Measurements from ENCODE around the gene TNP2. TPM values are rescaled to one million over a fixed set of nuclear protein-coding genes. Genes with fewer than 3 reads are reported as not detected.

The TNP2 gene
- total and polyA plus RNA-seq, 9 of the 15 experiments (the other 6 are each of a cell fraction or from before 2014, with no cell fraction given): not detected

DNA sequence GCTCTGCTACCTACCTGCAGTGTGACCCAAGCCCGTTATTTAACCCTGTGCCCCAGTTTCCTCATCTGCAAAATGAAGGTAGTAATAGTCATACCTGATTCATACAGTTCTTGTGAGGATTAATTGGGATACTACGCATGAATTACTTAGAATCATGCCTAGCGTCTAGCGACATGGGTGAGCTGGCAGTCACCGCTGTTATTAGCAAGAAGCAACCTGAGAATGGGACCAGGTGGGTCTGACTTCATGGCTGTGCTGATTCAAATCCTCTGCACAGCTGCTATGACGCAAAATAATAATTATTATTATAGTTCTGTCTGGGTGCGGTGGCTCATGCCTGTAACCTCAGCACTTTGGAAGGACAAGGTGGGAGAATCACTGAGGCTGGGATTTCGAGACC is 21.0 kb downstream of the TNP2 start (continued):
- TF ChIP-seq ZKSCAN1 (IDR thresholded peaks at IDR 0.05; ENCODE audit: low read depth, low read length) (no peak), SMAD4 (CRISPR knock-in tag; conservative IDR thresholded peaks at IDR 0.05) (no peak), MAFF (IDR thresholded peaks at IDR 0.05; ENCODE audit: low read length) (no peak), SAFB (IDR thresholded peaks at IDR 0.05; ENCODE audit: borderline replicate concordance, low read depth, low read length) (no peak)

DNA sequence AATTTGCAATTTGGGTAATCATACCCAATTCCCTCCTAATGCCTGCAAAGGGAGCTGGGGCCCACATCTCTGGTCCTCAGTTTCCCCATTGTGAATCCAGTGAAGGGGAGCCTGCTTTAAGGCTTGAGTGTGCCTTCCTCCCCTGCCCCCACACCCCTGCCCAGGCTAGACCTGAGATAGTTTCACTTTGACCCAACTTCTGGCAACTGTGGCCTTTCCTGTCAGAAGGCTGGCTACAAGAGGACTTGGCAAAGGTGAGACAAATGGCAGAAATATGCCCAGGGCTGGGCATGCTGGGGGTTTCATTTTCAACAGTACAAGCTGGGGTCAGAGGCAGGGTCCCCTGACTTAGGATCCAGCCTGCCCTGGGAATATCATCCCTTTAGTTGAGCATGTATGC is 23.1 kb downstream of the TNP2 start:
- Histone ChIP-seq H3K4me2 (ENCODE audit: insufficient read depth, low read length) (no peak overlapping the region), H3K4me3 (no peak overlapping the region), H2AFZ (ENCODE audit: low read depth, low read length) (no peak overlapping the region), H3K9me1 (ENCODE audit: control insufficient read depth, insufficient read depth, low read length) (no peaks in the 10 kb centered on the region), H3K27ac (ENCODE audit: extremely low read depth, low read depth, low read length) (no peak overlapping the region), H3K9me3 (replicated peaks; ENCODE audit: control insufficient read depth, insufficient read depth, low read depth, low read length) (no peaks in the 10 kb centered on the region), H3K9ac (ENCODE audit: insufficient read depth in 1 of 2, low read depth in 2 of 2, low read length in 2 of 2) (no peak overlapping the region; a peak in 1 of 4 replicates), H4K20me1 (replicated peaks; ENCODE audit: control insufficient read depth, insufficient read depth, low read length) (no peaks in the 10 kb centered on the region; the same call in 1 of the 2 replicates), H3K4me1 (replicated peaks in 1 of 2; ENCODE audit: control insufficient read depth in 2 of 2, insufficient read depth in 2 of 2, low read length in 2 of 2) (peaks cover 9 to 14% of the 10 kb centered on the region in 2 experiments; a peak in 4 of 5 replicates), H3K79me2 (ENCODE audit: control insufficient read depth, insufficient read depth, low read length) (no peaks in the 10 kb centered on the region), H3K27me3 (ENCODE audit: control insufficient read depth in 2 of 2, insufficient read depth in 2 of 2, low read length in 2 of 2) (no peaks in the 10 kb centered on the region), H3K36me3 (ENCODE audit: control insufficient read depth, insufficient read depth, low read length) (no peaks in the 10 kb centered on the region)
- in situ Hi-C loops (cut with MboI): no loop called here
- DNase-seq (ENCODE audit: extremely low read depth in 1 of 4, low spot score in 3 of 4): no peak
- no peak for FAIRE-seq
- no peak for ATAC-seq
- CTCF ChIA-PET (ENCODE audit: low intra/inter-chr PET ratio): no interaction called here
- no TSS peak for BruUV-seq (replicated peaks)
- intact Hi-C loops (cut with micrococcal nuclease): no loop called here
- POLR2A ChIA-PET: interaction anchor here (0.6 to 2.6 kb wide), 4 partner anchors 9 to 303 kb away, joined by 3 to 17 read pairs (median 4); no protein-coding TSS in a partner anchor
- TF ChIP-seq TBL1XR1 (IDR thresholded peaks at IDR 0.05; ENCODE audit: low read length in 2 of 2) (no peak), ZNF140 (CRISPR knock-in tag; IDR thresholded peaks at IDR 0.05) (no peak), TARDBP (IDR thresholded peaks at IDR 0.05) (no peak), NFRKB (IDR thresholded peaks at IDR 0.05; ENCODE audit: low read depth) (no peak), EP300 (IDR thresholded peaks at IDR 0.05; ENCODE audit: low read length) (no peak)

Measured in K562 (cell line).